ENCODE data around the gene MAP3K8. TPM values are rescaled to one million over a fixed set of nuclear protein-coding genes. Genes with fewer than 3 reads are reported as not detected.

MAP3K8 gene
- total and polyA plus RNA-seq, 10 of the 15 experiments (the other 5 are each of a cell fraction or from before 2014, with no cell fraction given), result 25.5 to 115 (median 40.2) TPM

GRCh38 chr10:30494558-30494957, 60.6 kb downstream of the MAP3K8 start (continued):
- TF ChIP-seq MYB (IDR thresholded peaks at IDR 0.05; ENCODE audit: borderline replicate concordance, low read depth, low read length) (no peak), IRF4 (IDR thresholded peaks at IDR 0.05; ENCODE audit: low read depth, low read length) (no peak), IKZF2 (IDR thresholded peaks at IDR 0.05) (no peak; a peak in 2 of 4 replicates), SPI1 (IDR thresholded peaks at IDR 0.05; ENCODE audit: borderline replicate concordance, insufficient read depth, low read depth, low read length) (peak; percentile 89; the same call in 1 of the 2 replicates), POLR2AphosphoS2 (IDR thresholded peaks at IDR 0.05; ENCODE audit: low read depth, low read length) (no peak), HDAC2 (IDR thresholded peaks at IDR 0.05) (no peak)

- H3K27me3 ChIP-seq (replicated peaks in 1 of 2; ENCODE audit: control insufficient read depth in 2 of 2, insufficient read depth in 2 of 2, low read length in 1 of 2), result no peaks in the 10 kb centered on the region
- WGBS (ENCODE audit: insufficient coverage, insufficient replicate concordance, low lambda C conversion rate, missing lambda C conversion rate), result 96% methylated on average over 5 of the region's 6 CpGs
- no peak overlapping the region for H3K4me3 ChIP-seq
- ChIA-PET SMC1A (ENCODE audit: uncharacterized antibody, unreplicated experiment) (interaction anchor here (0.9 to 2.1 kb wide), 5 partner anchors 10 to 91 kb away, joined by 4 to 8 read pairs (median 4); no protein-coding TSS in a partner anchor), CTCF (interaction anchor here (0.7 to 4.2 kb wide), 3 partner anchors 34 to 53 kb away, joined by 4 to 41 read pairs (median 5); no protein-coding TSS in a partner anchor), POLR2A (interaction anchor here (0.9 to 1.2 kb wide), 2 partner anchors 10 to 32 kb away, joined by 4 read pairs; no protein-coding TSS in a partner anchor), RAD21 (ENCODE audit: unreplicated experiment) (interaction anchor here (1.2 to 14.9 kb wide), 2 partner anchors 33 to 68 kb away, joined by 3 to 165 read pairs; no protein-coding TSS in a partner anchor)
- H4K20me1 ChIP-seq (ENCODE audit: control insufficient read depth, insufficient read depth), result no peaks in the 10 kb centered on the region
- FAIRE-seq (no peak), ATAC-seq (no peak), DNase-seq (ENCODE audit: low read depth, low spot score) (no peak)
- no peaks in the 10 kb centered on the region for H3K36me3 ChIP-seq (ENCODE audit: control insufficient read depth in 2 of 2, insufficient read depth in 2 of 2, low read length in 1 of 2)
- H2AFZ ChIP-seq (ENCODE audit: control insufficient read depth, low read depth, low read length), result no peak overlapping the region
- H3K4me1 ChIP-seq (ENCODE audit: control insufficient read depth, insufficient read depth, low read length), result peaks cover 77% of the 10 kb centered on the region
- H3K9me3 ChIP-seq (replicated peaks; ENCODE audit: control insufficient read depth, insufficient read depth, low read length), result no peaks in the 10 kb centered on the region
- TF ChIP-seq, protein P1, sequence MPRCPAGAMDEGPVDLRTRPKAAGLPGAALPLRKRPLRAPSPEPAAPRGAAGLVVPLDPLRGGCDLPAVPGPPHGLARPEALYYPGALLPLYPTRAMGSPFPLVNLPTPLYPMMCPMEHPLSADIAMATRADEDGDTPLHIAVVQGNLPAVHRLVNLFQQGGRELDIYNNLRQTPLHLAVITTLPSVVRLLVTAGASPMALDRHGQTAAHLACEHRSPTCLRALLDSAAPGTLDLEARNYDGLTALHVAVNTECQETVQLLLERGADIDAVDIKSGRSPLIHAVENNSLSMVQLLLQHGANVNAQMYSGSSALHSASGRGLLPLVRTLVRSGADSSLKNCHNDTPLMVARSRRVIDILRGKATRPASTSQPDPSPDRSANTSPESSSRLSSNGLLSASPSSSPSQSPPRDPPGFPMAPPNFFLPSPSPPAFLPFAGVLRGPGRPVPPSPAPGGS (IDR thresholded peaks at IDR 0.05; ENCODE audit: borderline replicate concordance, insufficient read depth, low read depth, low read length, poor library complexity, severe bottlenecking), result no peak
- TF ChIP-seq PAX8 (IDR thresholded peaks at IDR 0.05), result no peak
- TF ChIP-seq CEBPB (IDR thresholded peaks at IDR 0.05; ENCODE audit: borderline replicate concordance in 1 of 2, low read depth in 2 of 2, low read length in 2 of 2), result no peak
- TF ChIP-seq BHLHE40 (IDR thresholded peaks at IDR 0.05; ENCODE audit: borderline replicate concordance in 1 of 2, low read depth in 2 of 2, low read length in 1 of 2), result no peak
- no peak for TF ChIP-seq MEF2A (IDR thresholded peaks at IDR 0.05; ENCODE audit: insufficient read depth, low read depth, low read length)
- TF ChIP-seq ZNF24 (IDR thresholded peaks at IDR 0.05), result no peak
- TF ChIP-seq, protein P2, sequence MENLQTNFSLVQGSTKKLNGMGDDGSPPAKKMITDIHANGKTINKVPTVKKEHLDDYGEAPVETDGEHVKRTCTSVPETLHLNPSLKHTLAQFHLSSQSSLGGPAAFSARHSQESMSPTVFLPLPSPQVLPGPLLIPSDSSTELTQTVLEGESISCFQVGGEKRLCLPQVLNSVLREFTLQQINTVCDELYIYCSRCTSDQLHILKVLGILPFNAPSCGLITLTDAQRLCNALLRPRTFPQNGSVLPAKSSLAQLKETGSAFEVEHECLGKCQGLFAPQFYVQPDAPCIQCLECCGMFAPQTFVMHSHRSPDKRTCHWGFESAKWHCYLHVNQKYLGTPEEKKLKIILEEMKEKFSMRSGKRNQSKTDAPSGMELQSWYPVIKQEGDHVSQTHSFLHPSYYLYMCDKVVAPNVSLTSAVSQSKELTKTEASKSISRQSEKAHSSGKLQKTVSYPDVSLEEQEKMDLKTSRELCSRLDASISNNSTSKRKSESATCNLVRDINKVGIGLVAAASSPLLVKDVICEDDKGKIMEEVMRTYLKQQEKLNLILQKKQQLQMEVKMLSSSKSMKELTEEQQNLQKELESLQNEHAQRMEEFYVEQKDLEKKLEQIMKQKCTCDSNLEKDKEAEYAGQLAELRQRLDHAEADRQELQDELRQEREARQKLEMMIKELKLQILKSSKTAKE (IDR thresholded peaks at IDR 0.05; ENCODE audit: low read depth, poor library complexity, severe bottlenecking), result no peak
- TF ChIP-seq POLR2A (IDR thresholded peaks at IDR 0.05; ENCODE audit: low read depth, low read length), result no peak
- TF ChIP-seq CBX3 (IDR thresholded peaks at IDR 0.05; ENCODE audit: borderline replicate concordance, low read depth), result no peak
- TF ChIP-seq TBL1XR1 (IDR thresholded peaks at IDR 0.05; ENCODE audit: low read depth, low read length), result no peak
- no peak for TF ChIP-seq HDAC6 (IDR thresholded peaks at IDR 0.05; ENCODE audit: unreplicated experiment)
- TF ChIP-seq BMI1 (IDR thresholded peaks at IDR 0.05; ENCODE audit: borderline replicate concordance), result no peak
- no peak for TF ChIP-seq RELA (IDR thresholded peaks at IDR 0.05; ENCODE audit: borderline replicate concordance, partially characterized antibody)
- intact Hi-C loops (cut with micrococcal nuclease; ENCODE audit: unreplicated experiment), result loop anchor here (2.0 kb wide), 1 partner anchor 33 kb away; no protein-coding TSS in a partner anchor
- H3K27ac ChIP-seq (ENCODE audit: control insufficient read depth, insufficient read depth), result no peak overlapping the region
- H3K4me2 ChIP-seq (ENCODE audit: control insufficient read depth, insufficient read depth), result no peak overlapping the region
- H3K9ac ChIP-seq (ENCODE audit: control insufficient read depth, insufficient read depth, low read length), result no peak overlapping the region
- in situ Hi-C loops (cut with MboI), result no loop called here
- BruUV-seq (replicated peaks), result no TSS peak
- H3K79me2 ChIP-seq (ENCODE audit: control insufficient read depth, insufficient read depth, low read length), result no peaks in the 10 kb centered on the region
Measured at GRCh38 chr10:30495687-30496086, 61.7 kb downstream of the MAP3K8 start.
